Measurements from ENCODE around the gene C5orf58. TPM values are rescaled to one million over a fixed set of nuclear protein-coding genes. Genes with fewer than 3 reads are reported as not detected.

The C5orf58 gene
- total RNA-seq, result 0.65 TPM
- long read RNA-seq, result 0 reads

DNA sequence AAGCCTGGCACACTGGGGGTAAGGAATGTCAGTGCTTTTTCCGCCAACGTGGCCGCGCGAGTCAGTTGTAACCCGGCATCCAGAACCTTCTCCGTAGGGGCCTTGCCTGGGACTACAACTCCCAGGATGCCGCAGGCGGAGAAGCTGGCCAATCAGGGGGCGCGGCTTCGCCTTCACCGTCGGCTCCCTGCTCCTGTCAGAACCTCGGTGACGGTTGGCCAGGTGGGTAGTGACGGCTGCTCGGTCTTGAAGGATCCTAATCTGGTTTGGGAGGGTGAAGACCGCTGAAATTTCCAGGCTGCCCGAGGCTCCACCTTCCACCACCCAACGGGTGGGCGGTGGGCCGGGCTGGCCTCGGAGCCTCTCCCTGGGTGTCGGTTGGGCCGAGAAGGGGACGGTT, at the start of gene C5orf58:
Gene C5orf58 (plus strand): TSS at position 200 of the 400 bp plus-strand sequence. CDS start 1,992 bp downstream, outside the sequence.
- ATAC-seq (ENCODE audit: poor library complexity) (no peak), DNase-seq (no peak)
- intact Hi-C loops (cut with DNase I), result no loop called here

DNA sequence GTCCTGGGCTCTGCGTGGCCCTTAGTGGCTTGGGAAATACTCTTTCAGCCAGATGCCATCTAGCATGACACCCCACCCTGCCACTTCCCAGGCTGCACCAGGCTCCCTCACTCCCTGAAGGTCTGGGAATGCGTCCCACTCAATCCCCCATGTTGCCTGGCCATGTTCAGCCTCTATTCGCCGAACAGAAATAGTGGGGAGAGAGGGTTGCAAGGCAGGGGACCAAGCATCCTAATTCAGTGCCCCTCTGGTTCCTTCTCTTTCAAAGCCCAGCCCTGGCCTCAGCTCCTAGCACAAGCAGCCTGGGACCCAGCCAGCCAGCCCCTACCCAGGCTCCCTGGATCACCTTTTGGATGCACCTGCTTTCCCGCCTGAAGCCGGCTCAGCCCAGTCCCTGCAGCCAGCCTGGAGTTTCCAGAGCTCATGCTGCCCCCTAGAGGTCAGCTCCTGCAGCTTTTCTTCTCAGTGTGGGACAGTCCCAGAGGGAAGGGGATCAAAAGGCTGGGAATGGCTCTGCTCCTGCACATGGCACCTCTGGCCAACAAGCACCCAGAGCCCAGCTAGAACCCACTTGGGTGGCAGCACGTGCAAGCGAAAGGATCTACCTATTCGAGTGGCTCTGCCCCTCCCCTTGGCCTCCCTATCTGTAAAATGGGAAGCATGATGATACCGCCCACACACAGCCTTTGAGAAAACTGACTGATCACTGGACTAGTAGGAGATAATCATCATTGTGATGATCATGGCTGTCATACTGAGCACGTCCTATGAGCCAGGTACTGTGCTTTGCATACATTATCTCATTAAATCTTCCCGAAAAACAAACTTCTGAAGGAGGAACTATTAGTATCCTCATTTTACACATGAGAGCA, 48.7 kb upstream of the C5orf58 start:
- intact Hi-C loops (cut with DNase I), result loop anchor here (1.0 kb wide), 1 partner anchor 84 kb away; no protein-coding TSS in a partner anchor
- DNase-seq (peak; percentile 69), ATAC-seq (ENCODE audit: poor library complexity) (peak; percentile 93)

DNA sequence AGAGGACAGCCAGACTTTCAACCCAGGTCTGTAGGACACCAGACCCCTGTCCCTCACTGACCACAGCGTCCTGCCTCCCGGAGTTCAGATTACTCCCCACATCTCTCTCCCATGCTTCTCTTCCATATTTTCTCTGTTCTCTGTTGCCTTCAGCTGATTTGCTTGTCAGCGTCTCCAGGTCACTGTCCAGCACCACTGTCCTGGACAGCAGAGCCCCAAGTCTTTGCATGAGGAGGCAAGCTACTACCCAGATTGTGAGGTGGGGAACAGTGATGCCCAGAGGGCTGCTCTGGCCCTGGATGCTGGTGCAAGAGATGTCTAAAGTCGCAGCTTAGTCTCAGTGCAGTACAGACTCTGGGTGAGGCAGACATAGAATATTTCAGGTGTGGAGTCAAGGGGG, 48.0 kb upstream of the C5orf58 start:
- DNase-seq (no peak), ATAC-seq (ENCODE audit: poor library complexity) (no peak)
- intact Hi-C loops (cut with DNase I), result loop anchor here (1.0 kb wide), 1 partner anchor 84 kb away; no protein-coding TSS in a partner anchor

DNA sequence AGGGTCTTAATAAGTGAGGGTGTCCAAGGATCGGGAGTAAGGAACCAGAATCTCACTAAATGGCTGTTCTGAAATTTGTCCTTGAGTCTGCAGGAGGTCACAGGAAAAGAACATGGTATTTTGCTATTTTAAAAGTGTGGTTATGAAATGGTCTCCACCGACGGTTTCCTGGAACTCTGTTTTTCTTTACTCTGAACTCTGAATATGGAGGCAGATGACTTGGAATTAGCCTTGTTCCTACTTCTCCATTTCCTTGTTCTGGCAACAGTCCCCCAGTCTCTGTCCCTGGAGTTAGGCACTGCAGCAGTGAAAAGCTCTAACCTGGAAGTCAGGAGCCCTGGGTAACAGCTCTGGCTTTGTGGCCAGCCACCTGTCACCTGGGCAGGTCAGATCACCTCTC, 46.6 kb upstream of the C5orf58 start:
- intact Hi-C loops (cut with DNase I), result no loop called here
- no peak for ATAC-seq (ENCODE audit: poor library complexity)
- no peak for DNase-seq

- intact Hi-C loops (cut with DNase I), result no loop called here
- no peak for ATAC-seq (ENCODE audit: poor library complexity)
- DNase-seq, result no peak
Observed at GRCh38 chr5:170186856-170187255, 45.9 kb upstream of the C5orf58 start.

DNA sequence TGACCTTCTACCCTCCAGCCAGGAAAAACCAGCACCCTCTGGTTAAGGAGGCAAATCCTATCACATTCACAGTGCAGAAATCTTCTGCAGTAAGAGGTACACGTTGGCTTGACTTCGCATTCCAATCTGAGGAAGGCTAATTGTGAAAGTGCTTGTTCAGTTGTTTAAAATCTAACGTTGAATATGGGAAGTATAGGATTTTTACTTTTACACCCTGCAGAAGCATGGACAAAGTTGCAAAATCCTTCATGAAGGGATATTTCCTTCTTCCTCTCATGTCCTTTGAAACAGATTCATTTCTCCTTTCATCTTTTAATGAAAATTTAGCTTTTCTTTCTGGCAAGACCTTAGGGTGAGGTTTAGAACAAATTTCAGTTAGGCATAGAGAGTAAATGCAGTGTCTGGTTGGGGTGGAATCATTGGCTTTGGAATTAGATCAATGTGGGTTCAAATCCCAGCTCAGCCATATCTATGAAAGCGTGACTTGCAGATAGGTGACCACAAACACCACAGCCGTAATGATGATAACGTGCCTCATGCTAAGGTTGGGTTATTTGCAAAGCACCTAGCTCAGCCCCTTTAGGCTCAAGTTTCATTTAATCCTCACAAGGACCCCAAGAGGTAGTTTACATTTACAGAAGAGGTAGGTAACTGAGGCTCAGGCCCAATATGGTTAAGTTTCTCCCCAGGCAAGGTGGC, 42.2 kb upstream of the C5orf58 start:
- DNase-seq (no peak), ATAC-seq (ENCODE audit: poor library complexity) (no peak)
- intact Hi-C loops (cut with DNase I), result no loop called here

- intact Hi-C loops (cut with DNase I), result no loop called here
- ATAC-seq (ENCODE audit: poor library complexity), result no peak
- no peak for DNase-seq
Observed at GRCh38 chr5:170192829-170193228, 40.0 kb upstream of the C5orf58 start.

DNA sequence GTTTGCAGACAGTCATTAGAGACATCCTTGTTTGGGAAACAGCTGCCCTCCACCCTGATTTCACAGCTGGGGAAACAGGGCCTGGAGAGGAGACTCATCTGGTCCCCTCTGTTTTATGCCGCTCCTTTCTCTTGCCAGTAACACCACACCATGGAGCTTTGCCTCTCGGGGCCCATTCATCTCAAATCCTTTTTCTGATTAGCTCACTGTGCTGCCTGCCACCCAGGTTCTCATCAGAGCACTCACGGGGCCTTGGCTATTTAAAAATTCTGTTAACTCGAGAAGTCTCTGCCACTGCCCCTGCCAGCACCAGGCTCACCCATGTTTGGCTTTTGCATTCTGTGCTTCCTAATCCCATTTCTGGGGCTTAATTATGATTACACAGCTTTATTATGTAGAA, 36.8 kb upstream of the C5orf58 start:
- DNase-seq (no peak), ATAC-seq (ENCODE audit: poor library complexity) (no peak)
- intact Hi-C loops (cut with DNase I), result no loop called here

DNA sequence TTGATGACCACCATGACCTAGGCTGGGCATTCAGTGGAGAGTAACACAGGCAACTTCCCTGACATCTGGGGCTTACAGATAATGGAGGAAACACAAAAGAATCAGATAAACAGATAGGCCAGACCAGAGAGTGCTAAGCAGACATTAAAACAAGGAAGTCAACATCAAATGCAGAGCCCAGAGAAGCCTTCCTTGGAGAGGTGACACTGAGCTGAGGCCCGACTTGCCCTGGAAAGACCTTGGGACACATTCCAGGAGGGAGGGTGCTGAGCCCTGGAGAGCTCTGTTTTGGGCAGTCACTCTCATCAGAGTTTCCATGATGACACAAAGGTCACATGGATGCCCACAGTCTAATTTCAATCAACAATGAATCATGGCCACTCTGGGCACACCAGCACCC, 31.9 kb upstream of the C5orf58 start:
- DNase-seq (no peak), ATAC-seq (ENCODE audit: poor library complexity) (no peak)
- intact Hi-C loops (cut with DNase I), result no loop called here

GRCh38 chr5:170201311-170201710, 31.5 kb upstream of the C5orf58 start:
- intact Hi-C loops (cut with DNase I), result no loop called here
- ATAC-seq (ENCODE audit: poor library complexity) (no peak), DNase-seq (no peak)

- intact Hi-C loops (cut with DNase I), result no loop called here
- no peak for ATAC-seq (ENCODE audit: poor library complexity)
- DNase-seq, result no peak
Observed at GRCh38 chr5:170202117-170202516, 30.7 kb upstream of the C5orf58 start.

DNA sequence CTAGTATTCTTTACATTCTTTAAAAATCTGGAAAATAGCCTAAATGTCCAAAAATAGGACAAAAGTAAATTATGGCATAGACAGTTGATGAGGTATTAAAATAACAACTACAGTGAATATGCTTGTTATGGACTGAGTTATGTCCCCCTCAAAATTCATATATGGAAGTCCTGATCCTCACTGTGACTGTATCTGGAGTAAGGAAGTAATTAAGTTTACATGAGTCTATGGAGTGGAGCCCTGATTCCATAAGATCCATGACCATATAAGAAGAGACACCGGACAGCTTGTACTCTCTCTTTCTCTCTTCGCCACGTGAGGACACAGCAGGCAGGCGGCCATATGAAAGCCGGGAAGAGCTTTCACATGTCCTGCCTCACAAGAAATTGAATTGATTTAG, 28.6 kb upstream of the C5orf58 start:
- intact Hi-C loops (cut with DNase I), result no loop called here
- DNase-seq (no peak), ATAC-seq (ENCODE audit: poor library complexity) (no peak)

- no peak for DNase-seq
- ATAC-seq (ENCODE audit: poor library complexity), result no peak
- intact Hi-C loops (cut with DNase I), result no loop called here
Observed at GRCh38 chr5:170206216-170206615, 26.6 kb upstream of the C5orf58 start.

DNA sequence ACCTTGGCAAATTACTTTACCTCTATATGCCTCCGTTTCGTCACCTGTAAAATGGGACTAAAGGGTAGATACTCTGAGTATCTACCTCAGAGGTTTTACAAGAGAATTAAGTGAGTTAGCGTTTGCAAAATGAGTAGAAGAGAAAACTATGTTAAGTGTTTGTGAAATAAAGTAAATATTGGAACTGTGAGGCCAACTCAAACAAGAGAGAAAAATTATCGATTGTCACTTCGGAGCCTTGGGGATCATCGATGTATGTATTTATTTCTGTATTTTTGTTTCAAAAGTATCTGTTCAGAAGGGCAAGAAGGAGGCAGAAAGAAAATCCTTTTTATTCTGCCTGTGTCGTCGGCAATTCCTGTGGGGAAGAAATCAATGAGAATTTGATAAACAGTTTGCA, 25.8 kb upstream of the C5orf58 start:
- no peak for DNase-seq
- ATAC-seq (ENCODE audit: poor library complexity), result no peak
- intact Hi-C loops (cut with DNase I), result no loop called here

DNA sequence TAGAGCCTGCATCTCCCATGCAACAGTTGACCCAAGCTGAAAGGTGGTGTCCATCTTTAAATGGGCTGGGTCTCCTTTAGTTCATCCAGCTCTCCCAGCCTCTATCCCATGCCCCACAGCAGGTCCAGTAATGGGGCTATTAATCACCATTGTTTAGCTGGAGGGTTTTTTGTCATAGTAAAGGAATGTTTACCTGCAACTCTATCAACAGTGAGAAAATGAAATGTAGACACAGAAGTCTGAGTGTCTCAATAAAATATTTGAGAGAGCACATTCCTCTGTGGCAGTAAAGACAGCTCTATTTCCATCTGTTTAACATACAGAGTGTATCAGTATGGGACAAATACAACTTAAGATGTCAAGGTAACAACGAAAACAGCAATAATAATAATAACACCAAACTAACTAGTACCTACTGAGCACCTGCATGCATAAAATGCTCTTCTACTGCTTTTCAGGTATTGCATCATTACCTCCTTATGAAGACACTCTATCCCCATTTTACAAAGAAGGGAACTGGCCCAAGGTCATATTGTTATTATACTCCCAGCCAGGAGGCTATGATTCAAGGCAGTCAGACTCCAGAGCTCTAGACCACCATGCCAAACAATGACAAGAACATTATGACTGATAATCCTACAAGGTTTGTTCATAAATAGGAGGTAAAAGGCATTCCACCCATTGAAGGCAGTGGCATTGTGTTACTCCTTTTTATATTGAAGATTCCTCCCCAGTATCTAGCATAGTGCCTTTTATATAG, 21.0 kb upstream of the C5orf58 start:
- DNase-seq (no peak), ATAC-seq (ENCODE audit: poor library complexity) (no peak)
- intact Hi-C loops (cut with DNase I), result no loop called here

DNA sequence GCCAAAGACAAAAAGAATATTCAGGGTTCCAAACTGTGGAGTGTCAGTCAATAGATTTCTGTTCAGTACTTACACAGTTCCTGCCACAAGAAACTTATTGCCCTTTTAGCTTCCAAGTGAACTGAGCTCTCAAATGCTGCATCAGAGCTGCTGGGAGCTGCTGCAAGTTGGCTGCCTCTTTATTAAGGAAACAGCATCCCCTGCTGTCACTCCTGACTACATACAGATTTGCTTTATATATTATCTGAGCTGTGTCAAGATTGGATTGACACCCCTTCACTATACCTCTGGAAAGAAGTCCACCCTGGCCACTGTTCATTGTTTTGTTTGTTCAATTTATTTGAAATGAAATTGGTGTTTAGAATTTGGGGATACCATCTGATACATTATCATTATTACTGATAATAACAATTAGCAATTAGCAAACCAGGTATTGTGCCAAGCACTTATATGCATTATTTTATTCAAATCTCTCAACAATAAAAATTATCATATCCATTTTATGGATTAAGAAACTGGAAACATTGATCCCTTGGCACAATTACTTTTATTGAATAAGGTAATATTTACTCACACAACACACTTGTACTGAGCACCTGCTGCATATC, 16.4 kb upstream of the C5orf58 start:
- intact Hi-C loops (cut with DNase I), result no loop called here
- no peak for DNase-seq
- ATAC-seq (ENCODE audit: poor library complexity), result peak; percentile 41

- intact Hi-C loops (cut with DNase I), result no loop called here
- no peak for DNase-seq
Observed at GRCh38 chr5:170217831-170218230, 15.0 kb upstream of the C5orf58 start.

GRCh38 chr5:170218726-170219125, 14.1 kb upstream of the C5orf58 start:
- DNase-seq (no peak), ATAC-seq (ENCODE audit: poor library complexity) (no peak)
- intact Hi-C loops (cut with DNase I), result no loop called here

More at GRCh38 chr5:170217831-170218230, 15.0 kb upstream of the C5orf58 start:
- no peak for ATAC-seq (ENCODE audit: poor library complexity)

DNA sequence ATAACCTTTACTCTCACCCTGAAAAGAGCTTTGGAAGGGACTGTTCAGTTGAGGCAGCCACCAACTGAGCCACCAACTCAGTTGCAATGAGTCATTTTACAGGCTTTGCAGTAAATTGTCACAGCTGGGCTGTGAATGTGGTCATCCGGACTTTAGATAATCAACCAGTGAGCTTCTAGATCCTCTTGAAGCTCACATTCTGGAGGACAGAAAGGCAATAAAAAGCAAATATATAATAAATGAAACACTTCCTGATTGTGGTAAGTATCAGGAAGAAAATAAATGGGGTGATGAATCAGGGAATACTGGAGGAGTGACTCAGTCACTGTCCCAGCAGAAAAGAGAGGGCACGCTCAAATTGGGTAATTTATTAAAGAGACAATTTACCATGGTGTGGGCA, 13.2 kb upstream of the C5orf58 start:
- ATAC-seq (ENCODE audit: poor library complexity), result no peak
- no peak for DNase-seq
- intact Hi-C loops (cut with DNase I), result no loop called here
